VCaP (cell line): Measurements from ENCODE around the gene VTI1A.

Experiments
- H3K27ac ChIP-seq: fragments of 450-650 bp; 2 replicates; pipeline ENCODE4 v1.5.1; 2017
- CTCF ChIP-seq: fragments of 450-650 bp; conservative IDR thresholded peaks from 2 replicates; pipeline ENCODE4 v1.5.1; 2017; ENCODE audit warnings: mild to moderate bottlenecking, moderate library complexity

VTI1A gene

GRCh38 chr10:112768121-112768520 lies 321.1 kb downstream of the VTI1A start:
- TF ChIP-seq CTCF, result no peak
- H3K27ac ChIP-seq, result no peak overlapping the region

GRCh38 chr10:112769081-112769480 lies 322.1 kb downstream of the VTI1A start:
- H3K27ac ChIP-seq, result no peak overlapping the region
- no peak for TF ChIP-seq CTCF

- H3K27ac ChIP-seq, result no peak overlapping the region
- TF ChIP-seq CTCF, result no peak
These were observed 322.8 kb downstream of the VTI1A start for GRCh38 chr10:112769611-112770370.

DNA sequence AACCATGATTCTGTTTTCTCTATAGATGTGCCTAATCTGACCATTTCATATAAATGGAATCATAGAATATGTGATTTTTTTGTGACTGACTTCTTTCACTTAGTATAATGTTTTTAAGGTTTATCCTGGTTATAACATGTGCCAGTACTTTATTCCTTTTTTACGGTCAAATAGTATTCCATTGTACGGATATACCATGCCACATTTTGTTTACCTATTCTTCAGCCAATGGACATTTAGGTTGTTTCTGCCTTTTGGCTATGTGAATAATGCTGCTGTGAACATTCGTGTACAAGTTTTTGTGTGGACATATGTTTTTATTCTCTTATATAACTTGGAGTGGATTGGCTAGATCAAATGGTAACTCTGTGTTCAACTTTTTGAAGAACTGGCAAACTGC lies 324.7 kb downstream of the VTI1A start:
- no peak overlapping the region for H3K27ac ChIP-seq
- TF ChIP-seq CTCF, result no peak

GRCh38 chr10:112773783-112774182 lies 326.8 kb downstream of the VTI1A start:
- no peak overlapping the region for H3K27ac ChIP-seq
- no peak for TF ChIP-seq CTCF

DNA sequence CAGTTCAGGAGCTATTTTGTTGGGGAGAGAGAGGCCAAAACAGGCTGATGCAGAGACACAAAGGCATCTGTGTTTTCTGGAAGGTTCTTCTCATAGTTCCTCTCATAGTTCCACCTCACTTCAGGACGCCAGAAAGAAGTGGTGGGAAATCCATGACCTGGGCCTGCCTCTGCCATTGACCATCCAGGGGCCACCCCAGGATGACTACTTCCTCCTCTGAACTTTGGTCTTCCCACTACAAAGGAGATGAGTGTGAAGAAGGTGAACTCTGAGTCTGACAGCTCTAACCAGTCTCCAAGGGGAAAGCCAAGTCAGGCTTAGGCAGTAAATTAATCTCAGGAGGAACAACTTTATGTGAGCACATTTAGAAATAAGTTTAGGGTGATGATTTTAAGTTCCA lies 327.2 kb downstream of the VTI1A start:
- no peak overlapping the region for H3K27ac ChIP-seq

DNA sequence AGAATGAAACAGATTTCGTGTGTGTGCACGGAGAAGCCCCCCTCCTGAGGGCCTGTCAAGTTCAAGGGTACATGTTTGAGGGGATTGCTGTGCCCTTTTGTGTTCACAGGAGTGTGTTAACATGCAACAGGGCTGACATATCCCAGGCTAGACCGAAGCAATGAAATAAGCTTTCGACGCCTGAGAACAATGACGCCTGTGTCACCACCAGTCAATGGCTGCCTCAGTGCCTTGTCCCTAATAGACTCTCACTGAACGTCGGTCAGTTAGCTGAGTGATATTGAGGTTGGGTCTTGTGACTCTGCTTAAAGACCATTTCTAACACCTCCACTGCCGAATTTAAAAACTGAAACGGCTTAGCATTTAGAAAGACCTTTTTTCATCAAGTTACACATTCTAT lies 327.8 kb downstream of the VTI1A start:
- H3K27ac ChIP-seq, result no peak overlapping the region
- TF ChIP-seq CTCF, result no peak

More for the DNA sequence above, 327.2 kb downstream of the VTI1A start:
- TF ChIP-seq CTCF, result no peak
